Tibial artery (tissue), 4 donors: ENCODE data around the gene MPPE1.
"Not testable (repeated sequence)": the region's sequence is repeated elsewhere in the genome, so short reads cannot be mapped to it uniquely, and the experiment has no call there.

Source experiments
- DNase-seq, 2 donors: peaks; one replicate each; pipeline ENCODE4 v3.0.0-alpha.2; 2019
- H3K27ac ChIP-seq, 2 donors: fragments of 200-600 bp; sonication (generic) in 1 of 2; 1 replicate in 1 of 2; 2 replicates in 1 of 2; pipeline ENCODE4 v1.5.1; 2018 to 2019; ENCODE audit warnings: mild to moderate bottlenecking in 1 of 2
- H3K27me3 ChIP-seq, 2 donors: fragments of 200-600 bp; sonication (generic) in 1 of 2; one replicate each; pipeline versions ENCODE4 v1.5.1 to v1.6.0; 2016 to 2019
- H3K36me3 ChIP-seq, 3 donors: fragments of 200-600 bp; sonication (generic) in 2 of 3; one replicate each; pipeline ENCODE4 v1.5.1; 2016 to 2019; ENCODE audit warnings: mild to moderate bottlenecking in 2 of 3
- H3K4me1 ChIP-seq, 4 donors: fragments of 200-600 bp; sonication (generic) in 2 of 4; 1 replicate in 3 of 4; 2 replicates in 1 of 4; pipeline ENCODE4 v1.5.1; 2016 to 2019
- H3K4me3 ChIP-seq, 2 donors: fragments of 200-600 bp; sonication (generic) in 1 of 2; 1 replicate in 1 of 2; 2 replicates in 1 of 2; pipeline ENCODE4 v1.5.1; 2018 to 2019; ENCODE audit warnings: mild to moderate bottlenecking in 2 of 2
- H3K9me3 ChIP-seq, 3 donors: fragments of 200-600 bp; sonication (generic) in 1 of 3; one replicate each; pipeline ENCODE4 v1.5.1; 2016 to 2019
- intact Hi-C: fragments of 100-400 bp; cut with DNase I; formaldehyde crosslinking; loops from one replicate; pipeline ENCODE4 v1.15.0; 2023; ENCODE audit warnings: low total_unique reads
- TF ChIP-seq, protein P1 (sequence below), 2 experiments: fragments of 200-600 bp in 1 of 2; fragments of 450-650 bp in 1 of 2; IDR thresholded peaks; one replicate each; pipeline ENCODE4 v1.5.1; 2017 to 2019; ENCODE audit warnings: antibody characterized with exemption in 2 of 2, mild to moderate bottlenecking in 1 of 2, moderate library complexity in 1 of 2

MPPE1 gene

GRCh38 chr18:11902522-11903292 is 5.4 kb downstream of the MPPE1 start:
- no peak for DNase-seq
- intact Hi-C loops, result loop anchor here (10.0 kb wide), 1 partner anchor 48 kb away; the partner anchor contains the start of gene CHMP1B

DNA sequence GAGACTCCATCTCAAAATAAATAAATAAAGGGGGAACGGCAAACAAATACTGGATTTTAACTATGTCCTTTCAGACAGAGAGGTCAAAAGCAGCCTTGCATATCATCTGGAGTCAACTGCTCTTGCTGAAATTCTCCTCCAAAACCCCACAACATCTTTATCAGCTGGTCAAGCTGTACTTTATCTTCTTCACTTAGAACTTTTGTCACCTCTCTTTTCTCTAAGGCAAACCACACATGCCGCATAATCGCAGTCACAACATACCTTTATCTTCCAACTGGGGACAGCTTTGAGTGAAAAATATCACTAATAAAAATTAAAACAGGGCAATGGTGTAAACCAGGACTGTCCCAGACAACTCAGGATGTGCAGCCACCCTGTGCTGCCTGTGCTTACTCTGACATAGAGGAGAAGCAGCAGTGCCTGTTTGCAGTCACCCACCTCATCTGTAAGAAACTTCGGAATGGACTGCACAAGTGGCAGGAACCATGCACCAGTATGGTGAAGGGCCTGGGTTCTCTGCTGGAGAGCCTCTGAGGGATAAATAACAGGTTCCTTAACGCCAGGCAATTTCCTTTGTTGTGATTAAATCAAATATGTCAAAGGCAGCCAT is 6.2 kb downstream of the MPPE1 start:
- Histone ChIP-seq H3K9me3 (no peaks in the 10 kb centered on the region), H3K4me3 (no peak overlapping the region), H3K27me3 (no peaks in the 10 kb centered on the region), H3K36me3 (peaks cover 0 to 53% (median 9%) of the 10 kb centered on the region in 3 donors), H3K27ac (no peak overlapping the region), H3K4me1 (peaks cover 0 to 3% (median 1%) of the 10 kb centered on the region in 4 donors)
- TF ChIP-seq, protein P1, sequence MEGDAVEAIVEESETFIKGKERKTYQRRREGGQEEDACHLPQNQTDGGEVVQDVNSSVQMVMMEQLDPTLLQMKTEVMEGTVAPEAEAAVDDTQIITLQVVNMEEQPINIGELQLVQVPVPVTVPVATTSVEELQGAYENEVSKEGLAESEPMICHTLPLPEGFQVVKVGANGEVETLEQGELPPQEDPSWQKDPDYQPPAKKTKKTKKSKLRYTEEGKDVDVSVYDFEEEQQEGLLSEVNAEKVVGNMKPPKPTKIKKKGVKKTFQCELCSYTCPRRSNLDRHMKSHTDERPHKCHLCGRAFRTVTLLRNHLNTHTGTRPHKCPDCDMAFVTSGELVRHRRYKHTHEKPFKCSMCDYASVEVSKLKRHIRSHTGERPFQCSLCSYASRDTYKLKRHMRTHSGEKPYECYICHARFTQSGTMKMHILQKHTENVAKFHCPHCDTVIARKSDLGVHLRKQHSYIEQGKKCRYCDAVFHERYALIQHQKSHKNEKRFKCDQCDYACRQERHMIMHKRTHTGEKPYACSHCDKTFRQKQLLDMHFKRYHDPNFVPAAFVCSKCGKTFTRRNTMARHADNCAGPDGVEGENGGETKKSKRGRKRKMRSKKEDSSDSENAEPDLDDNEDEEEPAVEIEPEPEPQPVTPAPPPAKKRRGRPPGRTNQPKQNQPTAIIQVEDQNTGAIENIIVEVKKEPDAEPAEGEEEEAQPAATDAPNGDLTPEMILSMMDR (IDR thresholded peaks at IDR 0.05), result no peak
- DNase-seq, result no peak
- intact Hi-C loops, result loop anchor here (10.0 kb wide), 1 partner anchor 47 kb away; the partner anchor contains the start of gene CHMP1B

More at GRCh38 chr18:11902522-11903292, 5.4 kb downstream of the MPPE1 start:
- TF ChIP-seq, protein P1 (IDR thresholded peaks at IDR 0.05), result no peak
- Histone ChIP-seq H3K4me1 (peaks cover 0 to 11% (median 8%) of the 10 kb centered on the region in 4 donors), H3K9me3 (no peaks in the 10 kb centered on the region), H3K27ac (no peak overlapping the region), H3K27me3 (no peaks in the 10 kb centered on the region), H3K36me3 (peaks cover 0 to 51% (median 9%) of the 10 kb centered on the region in 3 donors), H3K4me3 (no peak overlapping the region)

- peaks cover 13 to 69% (median 23%) of the 10 kb centered on the region in 3 donors for H3K36me3 ChIP-seq
- TF ChIP-seq, protein P1 (IDR thresholded peaks at IDR 0.05), result no peak
- no peaks in the 10 kb centered on the region for H3K4me1 ChIP-seq
- H3K27ac ChIP-seq, result no peak overlapping the region
- H3K4me3 ChIP-seq, result no peak overlapping the region
- DNase-seq, result no peak
- H3K27me3 ChIP-seq, result no peaks in the 10 kb centered on the region
- H3K9me3 ChIP-seq, result no peaks in the 10 kb centered on the region
- intact Hi-C loops, result no loop called here
These were observed 9.1 kb downstream of the MPPE1 start for GRCh38 chr18:11899063-11899462.

DNA sequence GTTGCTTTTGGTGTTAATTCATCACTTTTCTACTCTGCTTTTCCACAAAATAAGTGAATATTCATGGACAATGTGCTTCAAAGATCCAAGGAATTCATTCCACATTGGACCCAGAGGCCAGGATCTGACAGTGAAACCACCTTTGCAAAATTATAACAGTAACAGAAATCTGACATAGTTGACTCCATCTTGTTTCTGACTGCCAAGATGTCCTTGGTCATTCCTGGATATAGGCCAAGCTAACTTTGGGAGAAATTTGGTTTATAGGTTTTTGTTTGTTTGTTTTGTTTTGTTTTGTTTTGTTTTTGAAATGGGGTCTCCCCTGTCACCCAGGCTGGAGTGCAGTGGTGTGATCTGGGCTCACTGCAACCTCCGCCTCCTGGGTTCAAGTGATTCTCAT is 10.3 kb downstream of the MPPE1 start:
- peaks cover 15 to 71% (median 27%) of the 10 kb centered on the region in 3 donors for H3K36me3 ChIP-seq
- intact Hi-C loops, result no loop called here
- no peaks in the 10 kb centered on the region for H3K27me3 ChIP-seq
- TF ChIP-seq, protein P1 (IDR thresholded peaks at IDR 0.05), result no peak
- no peaks in the 10 kb centered on the region for H3K4me1 ChIP-seq
- no peak overlapping the region for H3K4me3 ChIP-seq
- H3K27ac ChIP-seq, result no peak overlapping the region
- no peaks in the 10 kb centered on the region for H3K9me3 ChIP-seq
- DNase-seq, result no peak

DNA sequence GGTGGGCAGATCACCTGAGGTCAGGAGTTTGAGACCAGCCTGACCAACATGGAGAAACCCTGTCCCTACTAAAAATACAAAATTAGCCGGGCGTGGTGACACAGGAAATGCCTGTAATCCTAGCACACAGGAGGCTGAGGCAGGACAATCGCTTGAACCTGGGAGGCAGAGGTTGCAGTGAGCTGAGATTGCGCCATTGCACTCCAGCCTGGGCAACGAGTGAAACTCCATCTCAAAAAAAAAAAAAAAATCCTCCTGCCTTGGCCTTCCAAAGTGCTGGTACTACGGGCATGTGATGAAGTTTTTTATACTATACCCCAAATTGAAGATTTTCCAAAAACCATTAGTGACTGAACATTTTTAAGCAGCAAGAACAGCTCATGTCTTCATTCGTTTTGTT is 15.7 kb downstream of the MPPE1 start:
- H3K9me3 ChIP-seq, H3K4me1 ChIP-seq, intact Hi-C loops, DNase-seq, H3K27me3 ChIP-seq, H3K27ac ChIP-seq, H3K4me3 ChIP-seq: not testable (repeated sequence)
- peaks cover 55 to 83% (median 63%) of the 10 kb centered on the region in 3 donors for H3K36me3 ChIP-seq

- no peaks in the 10 kb centered on the region for H3K4me1 ChIP-seq
- no peaks in the 10 kb centered on the region for H3K9me3 ChIP-seq
- H3K27me3 ChIP-seq, result no peaks in the 10 kb centered on the region
- intact Hi-C loops, result no loop called here
- peak in 1 of 2 donors; percentile 12 for DNase-seq
- no peak overlapping the region for H3K27ac ChIP-seq
- H3K4me3 ChIP-seq, result no peak overlapping the region
- TF ChIP-seq, protein P1 (IDR thresholded peaks at IDR 0.05), result no peak
- peaks cover 58 to 89% (median 68%) of the 10 kb centered on the region in 3 donors for H3K36me3 ChIP-seq
These were observed 16.4 kb downstream of the MPPE1 start for GRCh38 chr18:11891737-11892136.
